NCI-H2196 (cell line): Measurements from ENCODE around the gene MB21D2.
"Not testable (repeated sequence)": the region's sequence is repeated elsewhere in the genome, so short reads cannot be mapped to it uniquely, and the experiment has no call there.

Source experiments
- DNase-seq: peaks from one replicate; lab custom pipeline; 2025; ENCODE audit not compliant: unreplicated experiment; lab: John Stamatoyannopoulos, UW

The MB21D2 gene

GRCh38 chr3:192917404-192918274 lies at the start of gene MB21D2:
Gene MB21D2 (minus strand): TSS chr3:192917856. CDS start chr3:192917840, 16 bp downstream.
- DNase-seq, result peak; percentile 82

- not testable (repeated sequence) for DNase-seq
Measured at GRCh38 chr3:192964959-192965719, 47.5 kb upstream of the MB21D2 start.

- no peak for DNase-seq
Measured at GRCh38 chr3:192959773-192960172, 42.1 kb upstream of the MB21D2 start.

GRCh38 chr3:192958219-192958872 lies 40.7 kb upstream of the MB21D2 start:
- no peak for DNase-seq

- DNase-seq, result no peak
Measured at GRCh38 chr3:192957441-192958021, 39.9 kb upstream of the MB21D2 start.

GRCh38 chr3:192953926-192954325 lies 36.3 kb upstream of the MB21D2 start:
- DNase-seq, result no peak

- DNase-seq, result no peak
Measured at GRCh38 chr3:192947421-192947820, 29.8 kb upstream of the MB21D2 start.

GRCh38 chr3:192943393-192943792 lies 25.7 kb upstream of the MB21D2 start:
- no peak for DNase-seq

- DNase-seq, result no peak
Measured at GRCh38 chr3:192942625-192943024, 25.0 kb upstream of the MB21D2 start.

GRCh38 chr3:192940129-192940528 lies 22.5 kb upstream of the MB21D2 start:
- no peak for DNase-seq

GRCh38 chr3:192935441-192935840 lies 17.8 kb upstream of the MB21D2 start:
- DNase-seq, result no peak

GRCh38 chr3:192933779-192934460 lies 16.3 kb upstream of the MB21D2 start:
- DNase-seq, result no peak

GRCh38 chr3:192933259-192933658 lies 15.6 kb upstream of the MB21D2 start:
- DNase-seq, result no peak

GRCh38 chr3:192931825-192932224 lies 14.2 kb upstream of the MB21D2 start:
- no peak for DNase-seq

GRCh38 chr3:192930577-192930976 lies 12.9 kb upstream of the MB21D2 start:
- no peak for DNase-seq

- no peak for DNase-seq
Measured at GRCh38 chr3:192929755-192930547, 12.3 kb upstream of the MB21D2 start.

GRCh38 chr3:192929146-192929545 lies 11.5 kb upstream of the MB21D2 start:
- no peak for DNase-seq

- DNase-seq, result peak; percentile 60
Measured at GRCh38 chr3:192928720-192929119, 11.1 kb upstream of the MB21D2 start.

GRCh38 chr3:192928016-192928415 lies 10.4 kb upstream of the MB21D2 start:
- no peak for DNase-seq

GRCh38 chr3:192927016-192927415 lies 9.4 kb upstream of the MB21D2 start:
- no peak for DNase-seq
